Fibroblast of skin of left quadriceps (primary cell): ENCODE results near the gene C10orf71.

Source experiments
- DNase-seq, 2 experiments: peaks; one replicate each; pipeline ENCODE4 v3.0.0-alpha.2; 2013; ENCODE audit warnings: low read depth in 2 of 2

Gene C10orf71

GRCh38 chr10:49313501-49314070 lies 14.6 kb downstream of the C10orf71 start:
- no peak for DNase-seq

- DNase-seq: no peak
Observed at GRCh38 chr10:49314806-49315205, 15.8 kb downstream of the C10orf71 start.

- DNase-seq: no peak
Observed at GRCh38 chr10:49318028-49318427, 19.1 kb downstream of the C10orf71 start.

GRCh38 chr10:49318755-49319154 lies 19.8 kb downstream of the C10orf71 start:
- DNase-seq: no peak

- no peak for DNase-seq
Observed at GRCh38 chr10:49319206-49319605, 20.2 kb downstream of the C10orf71 start.

GRCh38 chr10:49320191-49320590 lies 21.2 kb downstream of the C10orf71 start:
- DNase-seq: no peak

- no peak for DNase-seq
Observed at GRCh38 chr10:49321021-49321420, 22.1 kb downstream of the C10orf71 start.

GRCh38 chr10:49322371-49323170 lies 23.6 kb downstream of the C10orf71 start:
- DNase-seq: no peak

GRCh38 chr10:49323171-49323895 lies 24.4 kb downstream of the C10orf71 start:
- no peak for DNase-seq

GRCh38 chr10:49323896-49324270 lies 24.9 kb downstream of the C10orf71 start:
- DNase-seq: no peak

GRCh38 chr10:49324711-49325110 lies 25.7 kb downstream of the C10orf71 start:
- DNase-seq: no peak

- DNase-seq: no peak
Observed at GRCh38 chr10:49325131-49325915, 26.4 kb downstream of the C10orf71 start.

- DNase-seq: no peak
Observed at GRCh38 chr10:49325916-49326783, 27.2 kb downstream of the C10orf71 start.

- DNase-seq: no peak
Observed at GRCh38 chr10:49327036-49327813, 28.3 kb downstream of the C10orf71 start.

- DNase-seq: no peak
Observed at GRCh38 chr10:49328401-49329145, 29.6 kb downstream of the C10orf71 start.

GRCh38 chr10:49329146-49329505 lies 30.2 kb downstream of the C10orf71 start:
- DNase-seq: no peak

GRCh38 chr10:49330127-49330665 lies 31.2 kb downstream of the C10orf71 start:
- DNase-seq: no peak

- DNase-seq: no peak
Observed at GRCh38 chr10:49331431-49331830, 32.5 kb downstream of the C10orf71 start.

GRCh38 chr10:49332333-49332732 lies 33.4 kb downstream of the C10orf71 start:
- DNase-seq: no peak
